HUES64 (cell line): ENCODE data around the gene KCNQ1.

Source experiments
- H3K27ac ChIP-seq: 2 replicates; pipeline ENCODE4 v1.7.0; 2013; ENCODE audit warnings: low read depth, low read length, inconsistent platforms
- H3K27me3 ChIP-seq: 2 replicates; pipeline ENCODE4 v1.6.1; 2013; ENCODE audit warnings: mild to moderate bottlenecking, low read length; ENCODE audit not compliant: insufficient read depth
- H3K36me3 ChIP-seq: 2 replicates; pipeline ENCODE4 v1.6.1; 2013; ENCODE audit warnings: mild to moderate bottlenecking, low read length; ENCODE audit not compliant: insufficient read depth
- H3K4me1 ChIP-seq: 2 replicates; pipeline ENCODE4 v1.6.1; 2013; ENCODE audit warnings: mild to moderate bottlenecking, low read length, moderate library complexity; ENCODE audit not compliant: insufficient read depth
- H3K4me3 ChIP-seq: 2 replicates; pipeline ENCODE4 v1.5.1; 2013; ENCODE audit warnings: mild to moderate bottlenecking, low read length, moderate library complexity
- H3K9ac ChIP-seq: 2 replicates; pipeline ENCODE4 v1.6.1; 2013; ENCODE audit warnings: mild to moderate bottlenecking, low read depth, low read length
- H3K9me3 ChIP-seq: 2 replicates; pipeline ENCODE4 v1.6.1; 2013; ENCODE audit warnings: low read depth, low read length; ENCODE audit not compliant: insufficient read depth
- WGBS: fragments of 150-250, 120-280 bp; methylation state at CpG from one replicate; pipeline ENCODE4 v1.1.7; 2013; ENCODE audit warnings: missing lambda C conversion rate; 5-methylcytosine and 5-hydroxymethylcytosine counted together

The KCNQ1 gene

GRCh38 chr11:2574553-2575535, 130.0 kb downstream of the KCNQ1 start:
- Histone ChIP-seq H3K4me1 (no peaks in the 10 kb centered on the region), H3K9me3 (no peaks in the 10 kb centered on the region), H3K27me3 (peaks cover 33% of the 10 kb centered on the region), H3K36me3 (no peaks in the 10 kb centered on the region), H3K9ac (no peak overlapping the region), H3K4me3 (no peak overlapping the region), H3K27ac (no peak overlapping the region)
- 93% methylated on average over 45 of the region's 45 CpGs for WGBS

GRCh38 chr11:2575591-2576051, 130.8 kb downstream of the KCNQ1 start:
- Histone ChIP-seq H3K9me3 (no peaks in the 10 kb centered on the region), H3K36me3 (no peaks in the 10 kb centered on the region), H3K9ac (no peak overlapping the region), H3K27ac (no peak overlapping the region), H3K4me3 (no peak overlapping the region), H3K27me3 (peaks cover 36% of the 10 kb centered on the region), H3K4me1 (no peaks in the 10 kb centered on the region)
- 95% methylated on average over 17 of the region's 17 CpGs for WGBS

- H3K4me1 ChIP-seq = no peaks in the 10 kb centered on the region
- no peak overlapping the region for H3K27ac ChIP-seq
- no peak overlapping the region for H3K4me3 ChIP-seq
- H3K9me3 ChIP-seq = no peaks in the 10 kb centered on the region
- peaks cover 38% of the 10 kb centered on the region for H3K27me3 ChIP-seq
- no peak overlapping the region for H3K9ac ChIP-seq
- H3K36me3 ChIP-seq = no peaks in the 10 kb centered on the region
- 92% methylated on average over 15 of the region's 15 CpGs for WGBS
Observed at GRCh38 chr11:2576111-2576510, 131.3 kb downstream of the KCNQ1 start.

GRCh38 chr11:2576549-2576948, 131.7 kb downstream of the KCNQ1 start:
- Histone ChIP-seq H3K4me3 (no peak overlapping the region), H3K9me3 (no peaks in the 10 kb centered on the region), H3K27ac (no peak overlapping the region), H3K9ac (no peak overlapping the region), H3K4me1 (no peaks in the 10 kb centered on the region), H3K27me3 (peaks cover 38% of the 10 kb centered on the region), H3K36me3 (no peaks in the 10 kb centered on the region)
- WGBS = 89% methylated on average over 15 of the region's 15 CpGs

- 90% methylated on average over 33 of the region's 33 CpGs for WGBS
- peaks cover 38% of the 10 kb centered on the region for H3K27me3 ChIP-seq
- H3K9me3 ChIP-seq = no peaks in the 10 kb centered on the region
- H3K4me3 ChIP-seq = no peak overlapping the region
- H3K27ac ChIP-seq = no peak overlapping the region
- H3K36me3 ChIP-seq = no peaks in the 10 kb centered on the region
- no peak overlapping the region for H3K9ac ChIP-seq
- no peaks in the 10 kb centered on the region for H3K4me1 ChIP-seq
Observed at GRCh38 chr11:2577031-2577990, 132.5 kb downstream of the KCNQ1 start.

GRCh38 chr11:2577991-2578928, 133.5 kb downstream of the KCNQ1 start:
- Histone ChIP-seq H3K9ac (no peak overlapping the region), H3K36me3 (no peaks in the 10 kb centered on the region), H3K4me1 (no peaks in the 10 kb centered on the region), H3K27me3 (peaks cover 32% of the 10 kb centered on the region), H3K27ac (no peak overlapping the region), H3K4me3 (no peak overlapping the region), H3K9me3 (no peaks in the 10 kb centered on the region)
- 94% methylated on average over 22 of the region's 22 CpGs for WGBS

GRCh38 chr11:2578929-2579270, 134.1 kb downstream of the KCNQ1 start:
- Histone ChIP-seq H3K36me3 (no peaks in the 10 kb centered on the region), H3K27ac (no peak overlapping the region), H3K27me3 (peaks cover 30% of the 10 kb centered on the region; the same call in 1 of the 2 replicates), H3K4me3 (no peak overlapping the region), H3K9me3 (no peaks in the 10 kb centered on the region), H3K9ac (no peak overlapping the region), H3K4me1 (no peaks in the 10 kb centered on the region)
- WGBS = 89% methylated on average over 7 of the region's 7 CpGs

- WGBS = 81% methylated on average over 17 of the region's 17 CpGs
- Histone ChIP-seq H3K36me3 (no peaks in the 10 kb centered on the region), H3K27ac (no peak overlapping the region), H3K9me3 (no peaks in the 10 kb centered on the region), H3K27me3 (peaks cover 30% of the 10 kb centered on the region; the same call in 1 of the 2 replicates), H3K9ac (no peak overlapping the region), H3K4me3 (no peak overlapping the region), H3K4me1 (no peaks in the 10 kb centered on the region)
Observed at GRCh38 chr11:2579315-2580060, 134.7 kb downstream of the KCNQ1 start.

GRCh38 chr11:2580061-2580421, 135.2 kb downstream of the KCNQ1 start:
- H3K4me3 ChIP-seq = no peak overlapping the region
- no peak overlapping the region for H3K9ac ChIP-seq
- H3K4me1 ChIP-seq = no peaks in the 10 kb centered on the region
- 85% methylated on average over 9 of the region's 10 CpGs for WGBS
- no peaks in the 10 kb centered on the region for H3K36me3 ChIP-seq
- H3K9me3 ChIP-seq = no peaks in the 10 kb centered on the region
- peaks cover 30% of the 10 kb centered on the region; the same call in 1 of the 2 replicates for H3K27me3 ChIP-seq
- no peak overlapping the region for H3K27ac ChIP-seq

- Histone ChIP-seq H3K27ac (no peak overlapping the region), H3K9ac (no peak overlapping the region), H3K9me3 (no peaks in the 10 kb centered on the region), H3K36me3 (no peaks in the 10 kb centered on the region), H3K4me1 (no peaks in the 10 kb centered on the region), H3K4me3 (no peak overlapping the region), H3K27me3 (peaks cover 32% of the 10 kb centered on the region)
- WGBS = 90% methylated on average over 13 of the region's 13 CpGs
Observed at GRCh38 chr11:2580571-2581001, 135.8 kb downstream of the KCNQ1 start.
